COR-L47 (cell line): Measurements from ENCODE around the gene NEURL1.
A peak's percentile ranks its signal among the peaks of the same experiment; 100 is the strongest.
"Not testable (repeated sequence)": the region's sequence is repeated elsewhere in the genome, so short reads cannot be mapped to it uniquely, and the experiment has no call there.

ENCODE experiments used
- DNase-seq: peaks from one replicate; lab custom pipeline; 2025; lab: John Stamatoyannopoulos, UW

The NEURL1 gene

GRCh38 chr10:103514244-103514643 lies 20.7 kb downstream of the NEURL1 start:
- DNase-seq: no peak

- no peak for DNase-seq
Observed at GRCh38 chr10:103517234-103518085, 24.0 kb downstream of the NEURL1 start.

- no peak for DNase-seq
Observed at GRCh38 chr10:103519798-103520197, 26.3 kb downstream of the NEURL1 start.

DNA sequence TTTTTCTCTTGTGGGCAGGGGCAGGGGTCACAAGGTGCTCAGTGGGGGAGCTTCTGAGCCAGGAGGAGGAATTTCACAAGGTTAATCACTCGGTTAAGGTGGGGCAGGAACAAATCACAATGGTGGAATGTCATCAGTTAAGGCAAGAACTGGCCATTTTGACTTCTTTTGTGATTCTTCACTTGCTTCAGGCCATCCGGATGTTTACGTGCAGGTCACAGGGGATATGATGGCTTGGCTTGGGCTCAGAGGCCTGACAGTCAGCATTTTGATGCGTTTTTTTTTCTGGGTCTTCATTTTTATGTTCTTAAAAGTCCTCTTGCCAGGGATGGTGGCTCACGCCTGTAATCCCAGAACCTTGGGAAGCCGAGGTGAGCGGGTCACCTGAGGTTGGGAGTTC lies 28.5 kb downstream of the NEURL1 start:
- DNase-seq: not testable (repeated sequence)

- no peak for DNase-seq
Observed at GRCh38 chr10:103523683-103524082, 30.2 kb downstream of the NEURL1 start.

DNA sequence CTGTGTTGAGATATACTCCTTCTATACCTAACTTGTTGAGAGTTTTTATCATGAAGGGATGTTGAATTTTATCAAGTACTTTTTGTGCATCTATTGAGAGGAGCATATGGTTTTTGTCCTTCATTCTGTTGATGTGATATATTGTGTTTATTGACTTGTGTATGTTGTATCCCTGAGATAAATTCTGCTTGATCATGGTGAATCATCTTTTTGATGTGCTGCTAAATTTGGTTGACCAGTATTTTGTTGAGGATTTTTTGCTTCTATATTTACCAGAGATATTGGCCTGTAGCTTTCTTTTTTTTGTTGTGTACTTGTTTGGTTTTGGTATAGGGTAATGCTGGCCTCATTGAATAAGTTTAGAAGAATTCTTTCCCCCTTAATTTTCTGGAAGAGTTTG lies 32.4 kb downstream of the NEURL1 start:
- DNase-seq: no peak

DNA sequence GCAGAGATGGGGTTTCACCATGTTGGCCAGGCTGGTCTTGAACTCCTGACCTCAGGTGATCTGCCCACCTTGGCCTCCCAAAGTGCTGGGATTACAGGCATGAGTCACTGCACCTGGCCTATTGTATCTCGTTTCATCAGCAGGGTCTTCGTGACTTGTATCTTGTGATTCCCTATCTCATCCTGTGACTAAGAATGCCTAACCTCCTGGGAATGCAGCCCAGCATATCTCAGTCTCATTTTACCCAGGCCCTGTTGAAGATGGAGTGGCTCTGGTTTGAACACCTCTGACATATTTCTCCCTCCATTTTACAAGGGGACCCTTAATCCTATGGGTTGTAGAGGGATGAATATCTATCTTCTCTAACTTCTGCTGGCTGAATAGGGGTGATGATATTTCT lies 34.0 kb downstream of the NEURL1 start:
- not testable (repeated sequence) for DNase-seq

- DNase-seq: no peak
Observed at GRCh38 chr10:103528549-103528948, 35.0 kb downstream of the NEURL1 start.

GRCh38 chr10:103529539-103529938 lies 36.0 kb downstream of the NEURL1 start:
- no peak for DNase-seq

GRCh38 chr10:103533827-103534226 lies 40.3 kb downstream of the NEURL1 start:
- DNase-seq: no peak

DNA sequence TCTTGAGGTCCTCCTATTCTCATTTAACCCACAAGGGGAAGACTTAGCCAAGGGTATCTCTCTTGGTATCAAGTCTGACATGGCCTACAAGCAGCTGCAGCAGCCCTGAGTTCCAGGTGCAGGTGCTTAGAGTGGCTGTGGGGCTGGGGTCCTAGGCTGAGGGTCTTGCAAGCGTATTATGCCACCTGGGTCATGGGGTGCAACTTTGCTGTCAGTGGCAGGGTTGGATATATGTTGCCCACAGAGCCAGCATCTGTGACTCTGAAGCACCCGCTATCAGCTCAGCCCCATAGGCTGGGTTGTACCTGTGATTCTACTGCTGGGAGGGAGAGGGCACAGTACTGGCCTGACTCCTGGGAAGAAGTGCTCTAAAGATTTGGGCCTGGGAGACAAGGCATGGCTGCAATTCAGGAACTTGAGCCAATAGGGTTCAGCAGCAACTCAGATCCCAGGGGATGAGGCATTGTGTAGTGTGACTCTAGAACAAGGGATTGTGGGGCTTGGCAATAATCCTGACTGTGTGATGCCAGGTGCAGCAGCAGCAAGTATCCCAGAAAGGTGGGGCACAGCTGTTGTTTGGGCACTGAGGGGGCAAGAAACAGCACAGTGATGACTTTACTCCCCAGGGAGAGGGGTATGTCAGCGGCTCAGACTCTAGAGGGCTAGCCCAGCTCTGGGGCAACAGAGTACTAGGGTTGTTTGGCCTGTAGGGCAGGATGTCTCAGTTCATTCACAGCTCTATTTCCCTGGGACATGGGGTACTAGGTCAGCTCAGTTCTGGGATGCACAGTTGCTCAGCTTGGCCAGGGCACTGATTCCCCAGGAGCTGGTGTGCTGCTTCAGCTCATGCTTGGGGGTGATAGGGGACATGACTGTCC lies 41.4 kb downstream of the NEURL1 start:
- DNase-seq: no peak

GRCh38 chr10:103535595-103535994 lies 42.1 kb downstream of the NEURL1 start:
- DNase-seq: no peak

DNA sequence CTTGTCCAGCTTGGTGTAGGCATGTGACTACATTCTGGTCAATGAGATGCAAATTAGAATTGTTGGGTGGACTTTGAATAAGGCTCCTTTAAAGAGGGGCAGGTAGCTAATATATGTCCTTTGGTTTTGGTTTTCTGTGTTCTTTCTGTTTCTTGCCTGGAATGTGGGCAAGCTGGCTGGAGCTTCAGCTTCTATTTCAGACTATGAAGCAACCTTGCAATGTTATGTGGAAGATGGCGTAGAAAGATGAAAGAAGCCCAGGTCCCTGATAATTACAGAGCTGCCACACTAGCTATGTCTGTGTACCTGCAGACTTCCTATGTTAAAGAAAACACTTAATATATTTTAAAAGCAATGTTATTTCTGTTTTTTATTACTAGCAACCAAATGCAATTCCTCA lies 46.2 kb downstream of the NEURL1 start:
- DNase-seq: no peak

- DNase-seq: no peak
Observed at GRCh38 chr10:103540722-103541121, 47.2 kb downstream of the NEURL1 start.

DNA sequence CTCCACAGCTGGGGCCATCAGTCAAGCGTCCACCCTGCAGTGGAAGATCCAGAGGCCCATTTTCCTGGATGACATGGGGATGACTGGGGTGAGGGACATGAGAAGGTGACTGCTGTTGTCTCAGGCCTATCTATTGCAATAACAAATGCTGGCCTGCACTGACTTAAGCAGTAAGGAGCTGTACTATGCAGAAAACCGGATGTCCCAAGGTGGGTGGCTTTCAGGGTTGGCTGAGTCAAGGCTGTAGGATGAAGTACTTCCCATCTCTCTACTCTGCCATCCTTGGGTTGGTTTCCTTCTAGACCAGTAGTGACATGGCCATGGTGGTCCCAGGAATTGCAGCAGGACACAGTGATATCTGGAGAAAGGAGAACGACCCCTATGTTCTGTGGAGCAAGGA lies 48.1 kb downstream of the NEURL1 start:
- no peak for DNase-seq

GRCh38 chr10:103542764-103543616 lies 49.5 kb downstream of the NEURL1 start:
- DNase-seq: peak; percentile 64

DNA sequence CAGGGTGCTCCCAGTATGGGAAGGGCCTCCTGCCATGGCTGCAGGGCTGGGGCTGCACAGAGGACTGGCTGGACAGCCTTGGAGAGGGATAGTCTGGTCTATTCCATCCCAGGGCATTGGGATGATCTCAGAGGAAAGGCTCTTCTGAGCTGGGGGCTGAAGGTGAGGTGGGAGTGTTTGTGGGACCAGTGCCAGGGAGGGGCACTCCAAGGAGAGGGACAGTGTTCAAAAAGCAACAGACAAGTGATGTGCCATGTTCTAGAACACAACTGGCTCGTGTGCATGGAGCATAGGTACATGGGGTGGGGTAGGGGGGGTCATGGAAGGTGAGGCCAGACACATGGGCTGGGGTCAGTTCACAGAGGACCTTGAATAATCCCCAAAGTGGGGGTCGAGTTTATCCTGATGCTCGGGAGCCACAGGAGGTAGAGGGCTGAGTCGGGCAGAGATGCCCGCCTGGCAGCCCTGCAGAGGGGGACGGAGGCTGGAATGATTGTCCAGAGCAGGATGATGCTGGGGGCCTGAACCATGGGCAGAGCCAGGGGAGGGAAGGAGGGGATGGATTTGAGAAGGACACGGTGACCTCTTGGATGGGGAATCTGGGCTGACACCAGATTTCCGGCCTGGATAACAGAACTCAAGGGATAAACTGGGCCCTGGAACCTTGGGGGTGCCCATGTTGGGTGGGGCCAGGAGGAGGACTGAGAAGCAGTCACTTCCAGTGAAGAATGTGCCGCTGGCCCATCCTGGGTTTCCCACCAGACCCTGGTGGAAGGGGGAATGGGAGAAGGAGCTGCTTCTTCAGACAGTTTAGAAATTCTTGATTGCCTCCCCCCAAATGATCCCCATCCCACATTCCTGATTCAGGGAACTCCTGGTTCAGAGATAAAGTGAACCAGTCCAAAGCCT lies 50.4 kb downstream of the NEURL1 start:
- no peak for DNase-seq

- DNase-seq: no peak
Observed at GRCh38 chr10:103544657-103545310, 51.3 kb downstream of the NEURL1 start.

GRCh38 chr10:103545366-103545765 lies 51.9 kb downstream of the NEURL1 start:
- DNase-seq: no peak

- DNase-seq: no peak
Observed at GRCh38 chr10:103545771-103546281, 52.3 kb downstream of the NEURL1 start.
